Measurements from ENCODE around the gene NTNG2.

- no peak for TF ChIP-seq ZNF124 (CRISPR knock-in tag; IDR thresholded peaks at IDR 0.05)
- TF ChIP-seq CTCF (CRISPR knock-in tag; IDR thresholded peaks at IDR 0.05): no peak
- no peak for TF ChIP-seq POLR2A (IDR thresholded peaks at IDR 0.05; ENCODE audit: insufficient read depth in 1 of 2, low read depth in 2 of 2, low read length in 2 of 2)
- TF ChIP-seq ZBTB43 (CRISPR knock-in tag; conservative IDR thresholded peaks at IDR 0.05): no peak
- no peak for TF ChIP-seq USF2 (IDR thresholded peaks at IDR 0.05; ENCODE audit: low read depth, low read length)
- TF ChIP-seq USF2 (CRISPR knock-in tag; IDR thresholded peaks at IDR 0.05; ENCODE audit: borderline replicate concordance): no peak
- TF ChIP-seq RORA (CRISPR knock-in tag; IDR thresholded peaks at IDR 0.05): no peak
- TF ChIP-seq ZFX (CRISPR knock-in tag; IDR thresholded peaks at IDR 0.05; ENCODE audit: low read depth): no peak
- TF ChIP-seq FOSL2 (CRISPR knock-in tag; IDR thresholded peaks at IDR 0.05): no peak
- TF ChIP-seq SNAI1 (CRISPR knock-in tag; IDR thresholded peaks at IDR 0.05; ENCODE audit: borderline replicate concordance): no peak
- TF ChIP-seq ATF3 (CRISPR knock-in tag; IDR thresholded peaks at IDR 0.05): no peak
- TF ChIP-seq ETV5 (CRISPR knock-in tag; IDR thresholded peaks at IDR 0.05; ENCODE audit: borderline replicate concordance): no peak
- TF ChIP-seq ZNF138 (CRISPR knock-in tag; IDR thresholded peaks at IDR 0.05; ENCODE audit: low read depth): no peak
- TF ChIP-seq ZBTB34 (CRISPR knock-in tag; IDR thresholded peaks at IDR 0.05): no peak
These were observed 32.6 kb downstream of the NTNG2 start for GRCh38 chr9:132194508-132194907.

All from HepG2 (cell line).